ENCODE results near the gene NOL7. TPM values are rescaled to one million over a fixed set of nuclear protein-coding genes. Genes with fewer than 3 reads are reported as not detected.

NOL7 gene
- total RNA-seq, 1 donor from 2014 or later = 54.7 TPM

- no peaks in the 10 kb centered on the region for H3K27me3 Mint-ChIP-seq (ENCODE audit: low read depth)
- no peak for DNase-seq (ENCODE audit: low read depth, low spot score)
- no peaks in the 10 kb centered on the region for H3K9me3 Mint-ChIP-seq
- no peak overlapping the region for H3K27ac Mint-ChIP-seq (ENCODE audit: unreplicated experiment)
- no peak overlapping the region for H3K4me3 Mint-ChIP-seq
- peaks cover 9% of the 10 kb centered on the region for H3K36me3 Mint-ChIP-seq (ENCODE audit: low read depth)
- no peaks in the 10 kb centered on the region for H3K4me1 Mint-ChIP-seq
- no peak for TF ChIP-seq CTCF (conservative IDR thresholded peaks at IDR 0.05)
Observed at GRCh38 chr6:13597073-13597472, 18.1 kb upstream of the NOL7 start.

- peaks cover 17% of the 10 kb centered on the region for H3K36me3 Mint-ChIP-seq (ENCODE audit: low read depth)
Observed at GRCh38 chr6:13600036-13600435, 15.1 kb upstream of the NOL7 start.

GRCh38 chr6:13604135-13604534 is 11.0 kb upstream of the NOL7 start:
- no peak overlapping the region for H3K27ac Mint-ChIP-seq (ENCODE audit: unreplicated experiment)
- TF ChIP-seq CTCF (conservative IDR thresholded peaks at IDR 0.05) = no peak
- DNase-seq (ENCODE audit: low read depth, low spot score) = no peak
- H3K36me3 Mint-ChIP-seq (ENCODE audit: low read depth) = peaks cover 10% of the 10 kb centered on the region
- H3K4me3 Mint-ChIP-seq = no peak overlapping the region
- H3K27me3 Mint-ChIP-seq (ENCODE audit: low read depth) = no peaks in the 10 kb centered on the region
- H3K4me1 Mint-ChIP-seq = peaks cover 20% of the 10 kb centered on the region
- H3K9me3 Mint-ChIP-seq = no peaks in the 10 kb centered on the region

More at GRCh38 chr6:13600036-13600435, 15.1 kb upstream of the NOL7 start:
- no peaks in the 10 kb centered on the region for H3K9me3 Mint-ChIP-seq
- no peak overlapping the region for H3K27ac Mint-ChIP-seq (ENCODE audit: unreplicated experiment)
- H3K4me3 Mint-ChIP-seq = no peak overlapping the region
- peaks cover 10% of the 10 kb centered on the region for H3K4me1 Mint-ChIP-seq
- no peaks in the 10 kb centered on the region for H3K27me3 Mint-ChIP-seq (ENCODE audit: low read depth)
- no peak for DNase-seq (ENCODE audit: low read depth, low spot score)
- no peak for TF ChIP-seq CTCF (conservative IDR thresholded peaks at IDR 0.05)

GRCh38 chr6:13604546-13605416 is 10.4 kb upstream of the NOL7 start:
- no peak for DNase-seq (ENCODE audit: low read depth, low spot score)
- H3K4me3 Mint-ChIP-seq = no peak overlapping the region
- H3K27me3 Mint-ChIP-seq (ENCODE audit: low read depth) = no peaks in the 10 kb centered on the region
- no peaks in the 10 kb centered on the region for H3K9me3 Mint-ChIP-seq
- H3K4me1 Mint-ChIP-seq = peaks cover 20% of the 10 kb centered on the region
- peaks cover 10% of the 10 kb centered on the region for H3K36me3 Mint-ChIP-seq (ENCODE audit: low read depth)
- no peak for TF ChIP-seq CTCF (conservative IDR thresholded peaks at IDR 0.05)
- no peak overlapping the region for H3K27ac Mint-ChIP-seq (ENCODE audit: unreplicated experiment)

GRCh38 chr6:13605634-13606033 is 9.5 kb upstream of the NOL7 start:
- peaks cover 10% of the 10 kb centered on the region for H3K36me3 Mint-ChIP-seq (ENCODE audit: low read depth)
- no peaks in the 10 kb centered on the region for H3K27me3 Mint-ChIP-seq (ENCODE audit: low read depth)
- no peak overlapping the region for H3K27ac Mint-ChIP-seq (ENCODE audit: unreplicated experiment)
- H3K9me3 Mint-ChIP-seq = no peaks in the 10 kb centered on the region
- TF ChIP-seq CTCF (conservative IDR thresholded peaks at IDR 0.05) = no peak
- DNase-seq (ENCODE audit: low read depth, low spot score) = no peak
- H3K4me3 Mint-ChIP-seq = no peak overlapping the region
- peaks cover 20% of the 10 kb centered on the region for H3K4me1 Mint-ChIP-seq

Data from neural crest cell (in vitro differentiated cells).